SU-DHL-6 (cell line): ENCODE data around the gene SPTAN1.

Experiments used
- CTCF ChIP-seq: fragments of 200-600 bp; sonication (generic); IDR thresholded peaks from one replicate; pipeline ENCODE4 v1.5.1; 2017; ENCODE audit warnings: antibody characterized with exemption, mild to moderate bottlenecking, low read length, moderate library complexity; ENCODE audit not compliant: insufficient read depth, poor library complexity, severe bottlenecking
- EZH2phosphoT487 ChIP-seq: fragments of 200-600 bp; sonication (generic), shearing (Covaris generic); conservative IDR thresholded peaks from 2 replicates; pipeline ENCODE4 v1.6.1; 2018; ENCODE audit warnings: mild to moderate bottlenecking, antibody characterized with exemption, low read length, moderate library complexity, mixed read lengths

GRCh38 chr9:128503870-128504269 is 48.5 kb upstream of the SPTAN1 start:
- TF ChIP-seq CTCF (no peak), EZH2phosphoT487 (no peak)
